Colonic mucosa (tissue), 4 donors: Measurements from ENCODE around the gene HHAT. TPM values are rescaled to one million over a fixed set of nuclear protein-coding genes. Genes with fewer than 3 reads are reported as not detected.

ENCODE experiments used
- DNase-seq: peaks from one replicate; pipeline ENCODE4 v3.0.0-alpha.2; 2020
- H3K27ac ChIP-seq: fragments of 200-600 bp; one replicate; pipeline ENCODE4 v1.8.0; 2021
- H3K27me3 ChIP-seq: fragments of 200-600 bp; one replicate; pipeline ENCODE4 v1.8.0; 2021
- H3K36me3 ChIP-seq: fragments of 200-600 bp; one replicate; pipeline ENCODE4 v1.8.0; 2021
- H3K4me1 ChIP-seq: fragments of 200-600 bp; one replicate; pipeline ENCODE4 v1.8.0; 2021; ENCODE audit warnings: mild to moderate bottlenecking
- H3K4me3 ChIP-seq: fragments of 200-600 bp; one replicate; pipeline ENCODE4 v1.8.0; 2021
- H3K9ac ChIP-seq, 2 donors: one replicate each; pipeline ENCODE4 v1.7.0; 2013; ENCODE audit warnings: control low read depth in 2 of 2, low read depth in 2 of 2, low read length in 2 of 2
- H3K9me3 ChIP-seq: fragments of 200-600 bp; one replicate; pipeline ENCODE4 v1.8.0; 2021
- CTCF ChIP-seq: fragments of 200-600 bp; IDR thresholded peaks from one replicate; pipeline ENCODE4 v1.8.0; 2022; ENCODE audit warnings: antibody characterized with exemption, mild to moderate bottlenecking
- intact Hi-C: fragments of 100-400 bp; cut with DNase I; formaldehyde crosslinking; loops from one replicate; pipeline ENCODE4 v1.14.1; 2022
- total RNA-seq, 2 donors: library from RNA; stranded (reverse); fragmentation: NEBNext Ultra II Directional in 1 of 2; extraction: Animal tissue kit (Norgen Biotek cat#: 25700) in 1 of 2; gene quantifications; one replicate each; pipeline ENCODE4 v1.2.1, GENCODE V29; 2021
- donor health status: healthy.
- donor health status: DM: no; HTN: no; CAD: no.
- donor health status: DM: no; HTN: no; CAD: no.

The HHAT gene
- total RNA-seq, 2 donors from 2014 or later = 3.2 to 4.9 TPM

GRCh38 chr1:210500831-210501230 is 172.1 kb downstream of the HHAT start:
- no peak for TF ChIP-seq CTCF

GRCh38 chr1:210504286-210504685 is 175.6 kb downstream of the HHAT start:
- no peak overlapping the region for H3K4me3 ChIP-seq
- H3K36me3 ChIP-seq = no peaks in the 10 kb centered on the region
- no peak for TF ChIP-seq CTCF
- no peak overlapping the region for H3K9ac ChIP-seq
- H3K27me3 ChIP-seq = no peaks in the 10 kb centered on the region
- H3K9me3 ChIP-seq = no peaks in the 10 kb centered on the region
- intact Hi-C loops = no loop called here
- no peaks in the 10 kb centered on the region for H3K4me1 ChIP-seq
- H3K27ac ChIP-seq = no peak overlapping the region
- DNase-seq = no peak

More at GRCh38 chr1:210500831-210501230, 172.1 kb downstream of the HHAT start:
- Histone ChIP-seq H3K27me3 (no peaks in the 10 kb centered on the region), H3K9ac (no peak overlapping the region), H3K4me3 (no peak overlapping the region), H3K36me3 (no peaks in the 10 kb centered on the region), H3K4me1 (no peaks in the 10 kb centered on the region), H3K9me3 (no peaks in the 10 kb centered on the region), H3K27ac (no peak overlapping the region)
- intact Hi-C loops = no loop called here
- no peak for DNase-seq

GRCh38 chr1:210505601-210506496 is 177.1 kb downstream of the HHAT start:
- no peaks in the 10 kb centered on the region for H3K27me3 ChIP-seq
- no peak overlapping the region for H3K27ac ChIP-seq
- H3K9ac ChIP-seq = no peak overlapping the region
- no peak for DNase-seq
- no peaks in the 10 kb centered on the region for H3K4me1 ChIP-seq
- intact Hi-C loops = no loop called here
- no peaks in the 10 kb centered on the region for H3K9me3 ChIP-seq
- no peaks in the 10 kb centered on the region for H3K36me3 ChIP-seq
- no peak overlapping the region for H3K4me3 ChIP-seq
- TF ChIP-seq CTCF = no peak

- DNase-seq = no peak
- H3K27me3 ChIP-seq = no peaks in the 10 kb centered on the region
- TF ChIP-seq CTCF = no peak
- no peaks in the 10 kb centered on the region for H3K9me3 ChIP-seq
- no peaks in the 10 kb centered on the region for H3K36me3 ChIP-seq
- intact Hi-C loops = no loop called here
- H3K4me1 ChIP-seq = no peaks in the 10 kb centered on the region
- no peak overlapping the region for H3K4me3 ChIP-seq
- H3K9ac ChIP-seq = no peak overlapping the region
- H3K27ac ChIP-seq = no peak overlapping the region
These were observed 178.0 kb downstream of the HHAT start for GRCh38 chr1:210506689-210507088.

GRCh38 chr1:210516092-210516656 is 187.5 kb downstream of the HHAT start:
- TF ChIP-seq CTCF = no peak
- DNase-seq = no peak
- no peaks in the 10 kb centered on the region for H3K4me1 ChIP-seq
- H3K9me3 ChIP-seq = no peaks in the 10 kb centered on the region
- no peak overlapping the region for H3K4me3 ChIP-seq
- no peaks in the 10 kb centered on the region for H3K36me3 ChIP-seq
- intact Hi-C loops = no loop called here
- H3K27me3 ChIP-seq = no peaks in the 10 kb centered on the region
- H3K27ac ChIP-seq = no peak overlapping the region
- no peak overlapping the region for H3K9ac ChIP-seq
